Mesendoderm (in vitro differentiated cells): ENCODE data around the gene KLRF2. TPM values are rescaled to one million over a fixed set of nuclear protein-coding genes. Genes with fewer than 3 reads are reported as not detected.
A peak's percentile ranks its signal among the peaks of the same experiment; 100 is the strongest.

Experiments
- DNase-seq: peaks from one replicate; pipeline ENCODE4 v3.0.0; 2013
- H2AK5ac ChIP-seq: 2 replicates; pipeline ENCODE4 v1.6.1; 2013; ENCODE audit warnings: low read length, inconsistent platforms
- H2BK120ac ChIP-seq: 2 replicates; pipeline ENCODE4 v1.6.1; 2013; ENCODE audit warnings: low read depth, mild to moderate bottlenecking, low read length, moderate library complexity, mixed read lengths
- H2BK15ac ChIP-seq: replicated peaks from 2 replicates; pipeline ENCODE4 v1.6.1; 2013; ENCODE audit warnings: low read depth, mild to moderate bottlenecking, moderate library complexity
- H2BK5ac ChIP-seq: 2 replicates; pipeline ENCODE4 v1.6.1; 2013; ENCODE audit warnings: low read length, inconsistent platforms
- H3K18ac ChIP-seq: 2 replicates; pipeline ENCODE4 v1.6.1; 2013; ENCODE audit warnings: mild to moderate bottlenecking, low read length, mixed read lengths
- H3K23ac ChIP-seq: one replicate; pipeline ENCODE4 v1.6.1; 2013; ENCODE audit warnings: low read length
- H3K27ac ChIP-seq: 2 replicates; pipeline ENCODE4 v1.5.1; 2013; ENCODE audit warnings: low read depth, mild to moderate bottlenecking, inconsistent platforms, low read length, moderate library complexity
- H3K27me3 ChIP-seq: 2 replicates; pipeline ENCODE4 v1.6.1; 2013; ENCODE audit warnings: low read length, control low read depth, mild to moderate bottlenecking, inconsistent platforms; ENCODE audit not compliant: insufficient read depth, poor library complexity
- H3K36me3 ChIP-seq: 2 replicates; pipeline ENCODE4 v1.6.1; 2013; ENCODE audit warnings: low read length, inconsistent platforms; ENCODE audit not compliant: control insufficient read depth, insufficient read depth
- H3K4ac ChIP-seq: one replicate; pipeline ENCODE4 v1.6.1; 2013; ENCODE audit warnings: low read depth, mild to moderate bottlenecking, low read length, moderate library complexity
- H3K4me1 ChIP-seq: 2 replicates; pipeline ENCODE4 v1.6.1; 2013; ENCODE audit warnings: low read depth, low read length, inconsistent platforms; ENCODE audit not compliant: control insufficient read depth
- H3K4me2 ChIP-seq: 2 replicates; pipeline ENCODE4 v1.6.1; 2013; ENCODE audit warnings: low read length
- H3K4me3 ChIP-seq: 2 replicates; pipeline ENCODE4 v1.5.1; 2013; ENCODE audit warnings: mild to moderate bottlenecking, low read length
- H3K56ac ChIP-seq: one replicate; pipeline ENCODE4 v1.6.1; 2013; ENCODE audit warnings: low read length
- H3K79me1 ChIP-seq: 2 replicates; pipeline ENCODE4 v1.6.1; 2013; ENCODE audit warnings: low read length, inconsistent platforms
- H3K79me2 ChIP-seq: 2 replicates; pipeline ENCODE4 v1.6.1; 2013; ENCODE audit warnings: mild to moderate bottlenecking, low read length; ENCODE audit not compliant: control insufficient read depth, insufficient read depth
- H3K9ac ChIP-seq: 2 replicates; pipeline ENCODE4 v1.6.1; 2013; ENCODE audit warnings: low read length, inconsistent platforms
- H4K5ac ChIP-seq: one replicate; pipeline ENCODE4 v1.6.1; 2013; ENCODE audit warnings: low read length
- H4K8ac ChIP-seq: one replicate; pipeline ENCODE4 v1.6.1; 2013; ENCODE audit warnings: low read depth, mild to moderate bottlenecking, control low read depth, low read length, moderate library complexity
- WGBS: extraction: QIAGEN DNeasy Blood & Tissue Kit; methylation state at CpG from one replicate; pipeline ENCODE4 v1.1.7; 2013; ENCODE audit warnings: low lambda C conversion rate, missing lambda C conversion rate; ENCODE audit not compliant: insufficient coverage; ENCODE audit errors: extremely low coverage; 5-methylcytosine and 5-hydroxymethylcytosine counted together
- polyA plus RNA-seq, 2 experiments: library from polyadenylated mRNA; stranded (reverse); fragments of 200-250 nt; gene quantifications; one replicate each; pipeline ENCODE4 v1.2.3, GENCODE V29; 2013

KLRF2 gene, protein sequence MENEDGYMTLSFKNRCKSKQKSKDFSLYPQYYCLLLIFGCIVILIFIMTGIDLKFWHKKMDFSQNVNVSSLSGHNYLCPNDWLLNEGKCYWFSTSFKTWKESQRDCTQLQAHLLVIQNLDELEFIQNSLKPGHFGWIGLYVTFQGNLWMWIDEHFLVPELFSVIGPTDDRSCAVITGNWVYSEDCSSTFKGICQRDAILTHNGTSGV
- not detected for polyA plus RNA-seq (2013, experiment 1 of 2)
- polyA plus RNA-seq (2013, experiment 2 of 2) = not detected

DNA sequence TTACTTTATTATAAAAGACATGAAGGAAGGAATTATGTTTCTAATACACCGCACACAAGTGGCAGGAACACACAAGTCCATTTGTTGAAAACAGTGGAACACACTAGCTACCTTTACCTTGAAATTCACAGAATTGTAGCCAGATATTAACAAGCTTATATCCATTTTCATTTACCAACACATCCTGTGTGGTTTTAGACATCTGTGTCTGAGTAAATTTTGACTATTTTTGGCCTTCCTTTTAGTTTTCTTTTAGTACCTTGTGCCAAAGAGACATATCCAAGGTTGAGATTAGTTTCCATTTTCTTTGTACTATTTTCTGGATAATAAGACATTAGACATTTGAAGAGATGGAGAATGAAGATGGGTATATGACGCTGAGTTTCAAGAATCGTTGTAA is at the start of gene KLRF2:
KLRF2 (plus strand) TSS at position 244 of the 400 bp plus-strand sequence; CDS start at position 351, 107 bp downstream.
- Histone ChIP-seq H4K5ac (no peak within 1 kb of the TSS), H3K18ac (no peak within 1 kb of the TSS), H4K8ac (no peak within 1 kb of the TSS), H3K4me1 (no peaks in the 10 kb centered on the region), H3K79me1 (no peaks in the 10 kb centered on the region), H3K9ac (no peak within 1 kb of the TSS), H2BK15ac (no peak within 1 kb of the TSS), H3K27ac (no peak within 1 kb of the TSS), H3K4me3 (no peak within 1 kb of the TSS), H2BK5ac (no peak within 1 kb of the TSS), H2BK120ac (no peak within 1 kb of the TSS), H3K23ac (no peak within 1 kb of the TSS), H3K56ac (no peak within 1 kb of the TSS), H3K4me2 (no peak within 1 kb of the TSS), H3K4ac (no peak within 1 kb of the TSS), H3K36me3 (no peaks in the 10 kb centered on the region), H3K27me3 (no peaks in the 10 kb centered on the region), H3K79me2 (no peaks in the 10 kb centered on the region), H2AK5ac (no peak within 1 kb of the TSS)
- no CpG with 5 or more reads among the region's 3 CpGs for WGBS
- no peak for DNase-seq

DNA sequence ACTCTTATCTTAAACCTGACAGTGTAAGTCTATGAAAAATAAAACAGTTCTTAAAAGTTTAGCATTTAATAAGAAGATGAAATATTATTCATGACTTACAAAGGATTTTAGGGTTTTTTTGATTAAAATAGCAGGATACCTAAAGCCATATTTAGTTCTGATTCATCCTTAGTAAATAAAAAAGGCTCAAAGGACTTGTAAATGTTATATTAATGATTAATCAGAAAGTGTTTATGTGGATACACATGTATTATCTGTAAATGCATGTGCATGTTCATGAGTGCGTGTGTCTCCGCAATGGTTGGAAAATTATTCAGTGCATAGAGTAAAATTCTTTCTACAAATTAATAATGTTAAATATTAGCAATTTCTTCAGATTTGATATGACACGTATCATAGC is 49.6 kb upstream of the KLRF2 start:
- Histone ChIP-seq H3K18ac (no peak overlapping the region), H2BK120ac (no peak overlapping the region), H2BK5ac (no peak overlapping the region), H3K9ac (no peak overlapping the region), H3K56ac (no peak overlapping the region), H2BK15ac (no peak overlapping the region), H2AK5ac (no peak overlapping the region), H4K5ac (no peak overlapping the region), H4K8ac (no peak overlapping the region), H3K4ac (no peak overlapping the region), H3K79me1 (no peaks in the 10 kb centered on the region), H3K27ac (no peak overlapping the region), H3K27me3 (no peaks in the 10 kb centered on the region), H3K23ac (no peak overlapping the region), H3K4me2 (no peak overlapping the region), H3K79me2 (no peaks in the 10 kb centered on the region), H3K36me3 (no peaks in the 10 kb centered on the region), H3K4me3 (no peak overlapping the region), H3K4me1 (no peaks in the 10 kb centered on the region)
- DNase-seq = no peak
- no CpG with 5 or more reads among the region's 3 CpGs for WGBS

DNA sequence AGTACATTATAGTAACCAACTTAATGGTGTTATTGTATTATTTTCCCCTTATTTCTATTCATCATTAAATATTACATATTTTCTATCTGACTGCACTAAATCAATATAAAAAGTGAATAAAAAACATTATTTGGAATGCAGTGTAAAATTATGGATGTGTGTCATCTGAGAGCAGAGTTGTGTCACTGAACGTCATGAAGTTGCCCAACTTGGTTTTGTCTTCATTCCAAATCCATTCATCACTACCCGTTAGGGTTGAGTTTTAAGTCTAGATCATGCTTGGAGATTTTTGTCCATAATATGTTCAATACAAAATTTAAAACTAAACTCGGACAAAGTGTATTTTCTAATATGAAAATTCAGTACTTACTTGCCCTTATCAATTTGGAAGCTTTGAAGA is 37.9 kb upstream of the KLRF2 start:
- H3K27me3 ChIP-seq = no peaks in the 10 kb centered on the region
- no peak overlapping the region for H3K18ac ChIP-seq
- H3K56ac ChIP-seq = no peak overlapping the region
- no peaks in the 10 kb centered on the region for H3K79me2 ChIP-seq
- H3K23ac ChIP-seq = no peak overlapping the region
- H4K8ac ChIP-seq = no peak overlapping the region
- no peaks in the 10 kb centered on the region for H3K4me1 ChIP-seq
- no peak overlapping the region for H3K4me2 ChIP-seq
- H2BK5ac ChIP-seq = no peak overlapping the region
- H4K5ac ChIP-seq = no peak overlapping the region
- no peak overlapping the region for H2AK5ac ChIP-seq
- no peaks in the 10 kb centered on the region for H3K36me3 ChIP-seq
- DNase-seq = no peak
- no peak overlapping the region for H2BK120ac ChIP-seq
- WGBS = no CpG with 5 or more reads among the region's 3 CpGs
- H3K79me1 ChIP-seq = no peaks in the 10 kb centered on the region
- H3K4ac ChIP-seq = no peak overlapping the region
- no peak overlapping the region for H3K27ac ChIP-seq
- no peak overlapping the region for H2BK15ac ChIP-seq
- H3K4me3 ChIP-seq = no peak overlapping the region
- H3K9ac ChIP-seq = no peak overlapping the region

DNA sequence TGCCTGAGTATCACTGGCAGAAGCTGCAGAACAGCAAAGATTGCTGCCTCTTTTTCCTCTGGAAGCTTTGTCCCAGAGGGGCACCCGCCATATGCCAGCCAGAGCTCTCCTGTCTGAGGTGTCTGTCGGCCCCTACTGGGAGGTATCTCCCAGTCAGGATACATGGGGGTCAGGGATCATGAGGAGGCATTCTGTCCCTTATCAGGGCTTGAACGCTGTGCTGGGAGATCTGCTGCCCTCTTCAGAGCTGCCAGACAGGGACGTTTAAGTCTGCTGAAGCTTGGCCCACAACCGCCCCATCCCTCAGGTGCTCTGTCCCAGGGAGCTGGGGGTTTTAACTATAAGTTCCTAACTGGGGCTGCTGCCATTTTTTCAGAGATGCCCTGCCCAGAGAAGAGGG is 32.4 kb upstream of the KLRF2 start:
- Histone ChIP-seq H4K5ac (no peak overlapping the region), H3K36me3 (no peaks in the 10 kb centered on the region), H4K8ac (no peak overlapping the region), H3K9ac (no peak overlapping the region), H3K23ac (no peak overlapping the region), H3K4me3 (no peak overlapping the region), H2BK120ac (no peak overlapping the region), H2BK5ac (no peak overlapping the region), H3K79me2 (no peaks in the 10 kb centered on the region), H3K4me1 (peaks cover 4% of the 10 kb centered on the region), H2AK5ac (no peak overlapping the region), H3K4me2 (no peak overlapping the region), H3K27ac (no peak overlapping the region), H3K27me3 (no peaks in the 10 kb centered on the region), H2BK15ac (no peak overlapping the region), H3K4ac (no peak overlapping the region), H3K18ac (no peak overlapping the region), H3K56ac (no peak overlapping the region), H3K79me1 (no peaks in the 10 kb centered on the region)
- WGBS = no CpG with 5 or more reads among the region's 5 CpGs
- peak; percentile 32 for DNase-seq

DNA sequence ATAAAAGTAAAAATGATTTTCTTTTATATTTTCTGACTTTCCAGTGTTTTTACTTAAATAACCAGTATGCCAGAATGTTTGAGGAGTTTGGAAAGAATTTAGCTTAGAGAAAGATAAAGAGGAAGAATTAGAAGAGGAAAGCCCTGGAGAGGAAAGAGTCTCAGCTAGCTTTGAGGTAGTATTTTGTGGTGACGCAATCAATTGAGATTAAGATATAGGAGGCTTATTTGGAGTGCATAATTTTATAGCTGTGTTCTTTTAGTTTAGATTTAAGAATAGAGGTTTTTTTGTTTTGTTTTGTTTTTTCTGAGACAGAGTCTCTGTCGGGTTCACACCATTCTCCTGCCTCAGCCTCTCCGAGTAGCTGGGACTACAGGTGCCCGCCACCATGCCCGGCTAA is 30.2 kb upstream of the KLRF2 start:
- no peak overlapping the region for H3K56ac ChIP-seq
- H3K79me1 ChIP-seq = no peaks in the 10 kb centered on the region
- H3K27me3 ChIP-seq = no peaks in the 10 kb centered on the region
- H3K79me2 ChIP-seq = no peaks in the 10 kb centered on the region
- no peak overlapping the region for H4K5ac ChIP-seq
- no peak overlapping the region for H4K8ac ChIP-seq
- H3K27ac ChIP-seq = no peak overlapping the region
- no peak overlapping the region for H3K4me2 ChIP-seq
- H2BK5ac ChIP-seq = no peak overlapping the region
- H2AK5ac ChIP-seq = no peak overlapping the region
- H3K18ac ChIP-seq = no peak overlapping the region
- WGBS = no CpG with 5 or more reads among the region's 5 CpGs
- H3K4me1 ChIP-seq = peaks cover 4% of the 10 kb centered on the region
- no peak overlapping the region for H3K23ac ChIP-seq
- no peak overlapping the region for H2BK15ac ChIP-seq
- no peak overlapping the region for H2BK120ac ChIP-seq
- no peak overlapping the region for H3K4ac ChIP-seq
- H3K4me3 ChIP-seq = no peak overlapping the region
- H3K36me3 ChIP-seq = no peaks in the 10 kb centered on the region
- no peak for DNase-seq
- no peak overlapping the region for H3K9ac ChIP-seq

DNA sequence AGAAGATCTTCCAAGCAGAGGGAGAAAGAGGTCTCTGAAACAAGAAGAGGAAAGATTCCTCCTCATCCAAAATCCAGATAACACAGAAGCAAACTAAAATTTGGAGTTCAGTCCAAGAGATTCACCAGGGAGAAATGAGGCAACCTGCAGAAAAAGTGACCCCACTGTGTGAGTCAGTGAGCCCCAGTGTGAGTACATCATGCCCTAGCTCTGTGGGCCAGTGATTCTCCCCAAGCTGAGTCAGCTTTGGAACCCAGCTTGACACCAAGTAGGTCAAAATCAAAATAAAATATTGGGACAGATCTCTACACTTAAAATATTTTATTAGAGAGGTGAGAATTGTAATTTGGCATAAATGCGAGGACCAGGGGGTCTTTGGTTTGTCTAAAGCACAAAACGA is 29.4 kb upstream of the KLRF2 start:
- Histone ChIP-seq H3K4me3 (no peak overlapping the region), H4K5ac (no peak overlapping the region), H3K79me2 (no peaks in the 10 kb centered on the region), H3K18ac (no peak overlapping the region), H3K79me1 (no peaks in the 10 kb centered on the region), H2BK120ac (no peak overlapping the region), H3K27ac (no peak overlapping the region), H3K56ac (no peak overlapping the region), H3K23ac (no peak overlapping the region), H2BK5ac (no peak overlapping the region), H3K36me3 (no peaks in the 10 kb centered on the region), H3K9ac (no peak overlapping the region), H2AK5ac (no peak overlapping the region), H3K4me1 (peaks cover 4% of the 10 kb centered on the region), H2BK15ac (no peak overlapping the region), H3K27me3 (no peaks in the 10 kb centered on the region), H4K8ac (no peak overlapping the region), H3K4ac (no peak overlapping the region), H3K4me2 (no peak overlapping the region)
- no peak for DNase-seq
- 100% methylated on average over 2 of the region's 2 CpGs for WGBS
